Lower leg skin (tissue), 4 donors: ENCODE measurements around the gene TEX261. TPM values are rescaled to one million over a fixed set of nuclear protein-coding genes. Genes with fewer than 3 reads are reported as not detected.

Experiments
- DNase-seq, 2 donors: peaks; one replicate each; pipeline ENCODE4 v3.0.0-alpha.2; 2019; ENCODE audit warnings: low spot score in 2 of 2
- H3K4me3 ChIP-seq: fragments of 200-600 bp; sonication (generic); 2 replicates; pipeline ENCODE4 v1.5.1; 2017; ENCODE audit warnings: mild to moderate bottlenecking, low read depth; ENCODE audit not compliant: poor library complexity, severe bottlenecking
- CTCF ChIP-seq, 3 donors: fragments of 450-650 bp; IDR thresholded peaks; one replicate each; pipeline ENCODE4 v1.5.1; 2016; ENCODE audit warnings: antibody characterized with exemption in 3 of 3, mild to moderate bottlenecking in 3 of 3, moderate library complexity in 2 of 3
- POLR2A ChIP-seq, 2 donors: fragments of 450-650 bp; IDR thresholded peaks; one replicate each; pipeline ENCODE4 v1.6.1; 2016 to 2017; ENCODE audit warnings: antibody characterized with exemption in 2 of 2, mild to moderate bottlenecking in 1 of 2, moderate library complexity in 1 of 2
- WGBS, 2 donors: methylation state at CpG; one replicate each; pipeline ENCODE4 v1.1.5; 2018; 5-methylcytosine and 5-hydroxymethylcytosine counted together
- intact Hi-C: fragments of 100-400 bp; cut with DNase I; formaldehyde crosslinking; loops from one replicate; pipeline ENCODE4 v1.15.0; 2023; ENCODE audit warnings: low total_unique reads
- total RNA-seq, 4 donors: library from RNA; depleted of rRNA; stranded (reverse); fragments of >200 nt; gene quantifications; one replicate each; pipeline ENCODE4 v1.1.0, GENCODE V29; 2016

The TEX261 gene
- total RNA-seq, 4 donors from 2014 or later = 12.5 to 24.9 (median 20.7) TPM

GRCh38 chr2:70939839-70940580 lies 54.7 kb downstream of the TEX261 start:
- H3K4me3 ChIP-seq = no peak overlapping the region
- peak in 1 of 2 donors; percentile 59 for DNase-seq
- 79 to 88% methylated on average over 10 of the region's 10 CpGs for WGBS, 2 donors
- TF ChIP-seq POLR2A (IDR thresholded peaks at IDR 0.05) (no peak), CTCF (IDR thresholded peaks at IDR 0.05) (no peak)
- intact Hi-C loops = no loop called here

- intact Hi-C loops = no loop called here
- no peak for TF ChIP-seq CTCF (IDR thresholded peaks at IDR 0.05)
- no peak for TF ChIP-seq POLR2A (IDR thresholded peaks at IDR 0.05)
- WGBS, 2 donors = 68 to 75% methylated on average over 23 to 30 of the region's 30 CpGs
- peak in 1 of 2 donors; percentile 60 for DNase-seq
- no peak overlapping the region for H3K4me3 ChIP-seq
Observed at GRCh38 chr2:70939001-70939838, 55.5 kb downstream of the TEX261 start.

DNA sequence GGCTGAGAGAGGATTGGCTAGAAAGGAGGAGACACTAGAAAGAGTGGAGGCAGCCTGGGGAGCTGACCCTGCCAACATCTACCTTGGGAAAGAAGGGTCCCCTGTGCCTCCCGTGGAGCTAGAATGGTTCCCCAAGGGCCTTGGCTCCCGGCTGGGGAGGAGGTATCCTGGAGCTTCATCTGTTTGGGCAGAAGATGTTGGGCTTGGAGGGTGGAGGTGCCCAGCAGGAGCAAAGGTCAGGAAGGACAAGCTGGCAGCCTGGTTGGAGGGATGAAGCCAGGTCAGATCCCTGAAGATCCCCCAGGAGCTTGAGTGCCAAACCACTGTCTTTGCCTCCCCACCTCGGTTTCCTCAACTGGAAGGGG lies 56.1 kb downstream of the TEX261 start:
- WGBS, 2 donors = 32 to 51% methylated on average over 3 of the region's 3 CpGs
- peak in 1 of 2 donors; percentile 76 for DNase-seq
- TF ChIP-seq CTCF (IDR thresholded peaks at IDR 0.05) (no peak), POLR2A (IDR thresholded peaks at IDR 0.05) (no peak)
- intact Hi-C loops = no loop called here
- no peak overlapping the region for H3K4me3 ChIP-seq

- intact Hi-C loops = no loop called here
- TF ChIP-seq POLR2A (IDR thresholded peaks at IDR 0.05) = no peak
- TF ChIP-seq CTCF (IDR thresholded peaks at IDR 0.05) = no peak
- H3K4me3 ChIP-seq = no peak overlapping the region
- 69% methylated on average over 10 of the region's 10 CpGs for WGBS, 2 donors
- DNase-seq = peak in 1 of 2 donors; percentile 85
Observed at GRCh38 chr2:70937866-70938585, 56.6 kb downstream of the TEX261 start.

DNA sequence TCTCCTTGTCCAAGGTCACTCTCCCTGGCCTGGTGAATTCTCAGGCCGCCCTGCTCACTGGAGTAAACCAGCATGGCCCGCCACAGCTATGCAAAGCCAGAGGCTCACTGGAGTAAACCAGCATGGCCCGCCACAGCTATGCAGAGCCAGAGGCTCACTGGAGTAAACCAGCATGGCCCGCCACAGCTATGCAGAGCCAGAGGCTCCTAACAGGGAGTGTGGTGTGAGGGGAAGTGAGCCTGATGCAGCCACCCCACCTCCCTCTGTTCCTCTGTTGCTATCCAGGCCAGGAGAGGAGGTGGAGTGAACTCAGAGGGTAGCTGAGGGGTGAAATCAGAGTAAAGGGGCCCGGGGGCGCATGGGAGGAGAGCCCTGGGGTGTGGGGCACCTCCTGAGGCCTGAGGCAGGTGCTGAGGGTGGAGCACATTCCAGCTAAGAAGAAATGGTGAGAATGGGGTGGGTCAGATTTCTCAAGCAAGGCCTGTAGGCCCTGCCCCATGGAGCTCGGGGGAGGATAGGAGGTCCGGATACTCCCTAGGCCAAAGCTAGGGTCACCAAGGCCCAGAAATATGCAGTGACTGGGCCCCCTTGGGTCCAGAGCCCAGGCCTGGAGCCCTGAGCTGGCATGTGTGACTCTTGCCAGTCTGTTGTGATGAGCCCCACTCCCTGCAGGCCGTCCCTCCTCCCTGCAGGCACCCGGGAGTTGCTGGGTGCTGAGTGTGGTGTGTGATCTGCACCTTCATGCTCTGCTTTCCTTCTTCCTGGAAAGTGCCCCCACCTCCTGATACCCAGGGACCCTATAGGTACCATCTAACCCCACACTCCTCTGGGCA lies 57.5 kb downstream of the TEX261 start:
- 73 to 82% methylated on average over 9 of the region's 10 CpGs for WGBS, 2 donors
- DNase-seq = peak in 1 of 2 donors; percentile 69
- H3K4me3 ChIP-seq = no peak overlapping the region
- no peak for TF ChIP-seq POLR2A (IDR thresholded peaks at IDR 0.05)
- TF ChIP-seq CTCF (IDR thresholded peaks at IDR 0.05) = no peak
- intact Hi-C loops = no loop called here
